Left renal pelvis (tissue), 4 donors: ENCODE results near the gene CCDC12. TPM values are rescaled to one million over a fixed set of nuclear protein-coding genes. Genes with fewer than 3 reads are reported as not detected.
"Not testable (repeated sequence)": the region's sequence is repeated elsewhere in the genome, so short reads cannot be mapped to it uniquely, and the experiment has no call there.

Experiments used
- DNase-seq, 4 donors: peaks; one replicate each; pipeline ENCODE4 v3.0.0-alpha.2; 2013; ENCODE audit warnings: low read depth in 4 of 4, low spot score in 3 of 4
- polyA plus RNA-seq, 4 donors: library from polyadenylated mRNA; unstranded; fragments of 120-200 nt; gene quantifications; one replicate each; pipeline ENCODE4 v1.2.1, GENCODE V29; 2013; ENCODE audit not compliant: insufficient read length in 4 of 4

CCDC12 gene
- polyA plus RNA-seq, 4 donors, result 38.9 to 54.5 (median 51.5) TPM

GRCh38 chr3:46927718-46928073 lies 48.8 kb downstream of the CCDC12 start:
- DNase-seq, result no peak

GRCh38 chr3:46926871-46927717 lies 49.5 kb downstream of the CCDC12 start:
- no peak for DNase-seq

GRCh38 chr3:46926447-46926846 lies 50.1 kb downstream of the CCDC12 start:
- no peak for DNase-seq

- DNase-seq, result no peak
Measured at GRCh38 chr3:46926039-46926438, 50.5 kb downstream of the CCDC12 start.

- no peak for DNase-seq
Measured at GRCh38 chr3:46925585-46925934, 51.0 kb downstream of the CCDC12 start.

- DNase-seq, result no peak
Measured at GRCh38 chr3:46924921-46925584, 51.5 kb downstream of the CCDC12 start.

- DNase-seq, result no peak
Measured at GRCh38 chr3:46923559-46924350, 52.8 kb downstream of the CCDC12 start.

- no peak for DNase-seq
Measured at GRCh38 chr3:46922871-46923558, 53.5 kb downstream of the CCDC12 start.

- no peak for DNase-seq
Measured at GRCh38 chr3:46922426-46922825, 54.1 kb downstream of the CCDC12 start.

GRCh38 chr3:46921871-46922271 lies 54.7 kb downstream of the CCDC12 start:
- DNase-seq, result no peak

GRCh38 chr3:46921041-46921440 lies 55.5 kb downstream of the CCDC12 start:
- no peak for DNase-seq

GRCh38 chr3:46918634-46919033 lies 57.9 kb downstream of the CCDC12 start:
- no peak for DNase-seq

- no peak for DNase-seq
Measured at GRCh38 chr3:46918202-46918601, 58.3 kb downstream of the CCDC12 start.

- no peak for DNase-seq
Measured at GRCh38 chr3:46917257-46917656, 59.3 kb downstream of the CCDC12 start.

- no peak for DNase-seq
Measured at GRCh38 chr3:46916799-46917198, 59.7 kb downstream of the CCDC12 start.

GRCh38 chr3:46916278-46916677 lies 60.3 kb downstream of the CCDC12 start:
- DNase-seq, result no peak

GRCh38 chr3:46915297-46915822 lies 61.2 kb downstream of the CCDC12 start:
- DNase-seq, result no peak

GRCh38 chr3:46914849-46915248 lies 61.7 kb downstream of the CCDC12 start:
- no peak for DNase-seq

- no peak for DNase-seq
Measured at GRCh38 chr3:46913644-46914043, 62.9 kb downstream of the CCDC12 start.

GRCh38 chr3:46912986-46913385 lies 63.6 kb downstream of the CCDC12 start:
- no peak for DNase-seq

- DNase-seq, result not testable (repeated sequence)
Measured at GRCh38 chr3:46910914-46911313, 65.6 kb downstream of the CCDC12 start.
